HepG2 (cell line): ENCODE measurements around the gene C11orf71. TPM values are rescaled to one million over a fixed set of nuclear protein-coding genes. Genes with fewer than 3 reads are reported as not detected.
A peak's percentile ranks its signal among the peaks of the same experiment; 100 is the strongest.

Experiments
- ADNP ChIP-seq: sonication (generic); formaldehyde crosslinking; IDR thresholded peaks from 2 replicates; pipeline ENCODE4 v1.4.0; 2020; ENCODE audit warnings: missing genetic modification reagents
- FOXM1 ChIP-seq: sonication (generic); formaldehyde crosslinking; IDR thresholded peaks from 2 replicates; pipeline ENCODE4 v1.5.0; 2020; ENCODE audit warnings: missing genetic modification reagents
- KDM2A ChIP-seq: sonication (generic); formaldehyde crosslinking; IDR thresholded peaks from 2 replicates; pipeline ENCODE4 v1.4.0; 2020; ENCODE audit warnings: low read depth, missing genetic modification reagents, borderline replicate concordance
- MTA1 ChIP-seq: sonication (generic); formaldehyde crosslinking; IDR thresholded peaks from 2 replicates; pipeline ENCODE4 v1.4.0; 2020; ENCODE audit warnings: missing genetic modification reagents, mild to moderate bottlenecking, borderline replicate concordance
- MTA3 ChIP-seq: sonication (generic); formaldehyde crosslinking; IDR thresholded peaks from 2 replicates; pipeline ENCODE4 v1.4.0; 2020; ENCODE audit warnings: missing genetic modification reagents
- RARG ChIP-seq: sonication (generic); formaldehyde crosslinking; IDR thresholded peaks from 2 replicates; pipeline ENCODE4 v1.4.0; 2020; ENCODE audit warnings: low read depth, mild to moderate bottlenecking, missing genetic modification reagents
- SIN3A ChIP-seq: IDR thresholded peaks from 2 replicates; pipeline ENCODE4 v1.6.1; 2011; ENCODE audit warnings: low read depth, mild to moderate bottlenecking, control low read depth, low read length, borderline replicate concordance
- ZNF253 ChIP-seq: sonication (generic); formaldehyde crosslinking; IDR thresholded peaks from 2 replicates; pipeline ENCODE4 v1.8.0; 2022; ENCODE audit warnings: mild to moderate bottlenecking, missing genetic modification reagents, borderline replicate concordance
- ZNF326 ChIP-seq: sonication (generic); formaldehyde crosslinking; IDR thresholded peaks from 2 replicates; pipeline ENCODE4 v1.4.0; 2020; ENCODE audit warnings: missing genetic modification reagents, borderline replicate concordance
- ZNF7 ChIP-seq: IDR thresholded peaks from 2 replicates; pipeline ENCODE4 v1.6.1; 2016; ENCODE audit warnings: missing biosample characterization, missing genetic modification reagents
- ZNF775 ChIP-seq: sonication (generic); formaldehyde crosslinking; IDR thresholded peaks from 2 replicates; pipeline ENCODE4 v1.4.0; 2020; ENCODE audit warnings: missing genetic modification reagents, mild to moderate bottlenecking, moderate library complexity, borderline replicate concordance
- ZNF788 ChIP-seq: sonication (generic); formaldehyde crosslinking; IDR thresholded peaks from 2 replicates; pipeline ENCODE4 v1.5.0; 2020; ENCODE audit warnings: mild to moderate bottlenecking, missing genetic modification reagents, borderline replicate concordance
- polyA plus RNA-seq, 8 experiments: library from polyadenylated mRNA; depleted of rRNA in 3 of 8; stranded (reverse) in 7 of 8; unstranded in 1 of 8; fragments of >200 nt; fragmentation: Illumina TruSeq in 4 of 8; extraction: Trizol in 4 of 8; gene quantifications; 2 replicates each; pipeline versions ENCODE4 v1.2.1 to v1.2.3, GENCODE V29; 2011 to 2016; ENCODE audit warnings: low read depth in 4 of 8, missing spikeins in 1 of 8, mixed read lengths in 1 of 8; ENCODE audit not compliant: insufficient read depth in 1 of 8
- total RNA-seq, 5 experiments: library from RNA; depleted of rRNA; stranded (reverse); fragments of >200 nt; fragmentation: Illumina TruSeq; extraction: Trizol; gene quantifications; 2 replicates each; pipeline ENCODE4 v1.2.3, GENCODE V29; 2016; ENCODE audit warnings: low read depth in 1 of 5
- TF ChIP-seq, protein P1 (sequence below): sonication (generic); formaldehyde crosslinking; IDR thresholded peaks from 2 replicates; pipeline ENCODE4 v1.5.0; 2020; ENCODE audit warnings: missing genetic modification reagents
- TF ChIP-seq, protein P2 (sequence below): sonication (generic); formaldehyde crosslinking; IDR thresholded peaks from 2 replicates; pipeline ENCODE4 v1.5.0; 2020; ENCODE audit warnings: mild to moderate bottlenecking, missing genetic modification reagents
- TF ChIP-seq, protein P3 (sequence below): sonication (generic); formaldehyde crosslinking; IDR thresholded peaks from 2 replicates; pipeline ENCODE4 v1.8.0; 2022; ENCODE audit warnings: missing genetic modification reagents, mild to moderate bottlenecking, borderline replicate concordance
- TF ChIP-seq, protein P4 (sequence below): sonication (generic); formaldehyde crosslinking; conservative IDR thresholded peaks from 2 replicates; pipeline ENCODE4 v1.4.0; 2020; ENCODE audit warnings: missing genetic modification reagents
- TF ChIP-seq, protein P5 (sequence below): sonication (generic); formaldehyde crosslinking; IDR thresholded peaks from 2 replicates; pipeline ENCODE4 v1.5.1; 2020; ENCODE audit warnings: missing genetic modification reagents, mild to moderate bottlenecking, borderline replicate concordance
- TF ChIP-seq, protein P6 (sequence below): sonication (generic); formaldehyde crosslinking; IDR thresholded peaks from 2 replicates; pipeline ENCODE4 v1.4.0; 2020; ENCODE audit warnings: missing genetic modification reagents

The C11orf71 gene
- total and polyA plus RNA-seq, 2 of the 13 experiments (the other 11 are each of a cell fraction or from before 2014, with no cell fraction given) = 7.1 to 7.8 TPM

DNA sequence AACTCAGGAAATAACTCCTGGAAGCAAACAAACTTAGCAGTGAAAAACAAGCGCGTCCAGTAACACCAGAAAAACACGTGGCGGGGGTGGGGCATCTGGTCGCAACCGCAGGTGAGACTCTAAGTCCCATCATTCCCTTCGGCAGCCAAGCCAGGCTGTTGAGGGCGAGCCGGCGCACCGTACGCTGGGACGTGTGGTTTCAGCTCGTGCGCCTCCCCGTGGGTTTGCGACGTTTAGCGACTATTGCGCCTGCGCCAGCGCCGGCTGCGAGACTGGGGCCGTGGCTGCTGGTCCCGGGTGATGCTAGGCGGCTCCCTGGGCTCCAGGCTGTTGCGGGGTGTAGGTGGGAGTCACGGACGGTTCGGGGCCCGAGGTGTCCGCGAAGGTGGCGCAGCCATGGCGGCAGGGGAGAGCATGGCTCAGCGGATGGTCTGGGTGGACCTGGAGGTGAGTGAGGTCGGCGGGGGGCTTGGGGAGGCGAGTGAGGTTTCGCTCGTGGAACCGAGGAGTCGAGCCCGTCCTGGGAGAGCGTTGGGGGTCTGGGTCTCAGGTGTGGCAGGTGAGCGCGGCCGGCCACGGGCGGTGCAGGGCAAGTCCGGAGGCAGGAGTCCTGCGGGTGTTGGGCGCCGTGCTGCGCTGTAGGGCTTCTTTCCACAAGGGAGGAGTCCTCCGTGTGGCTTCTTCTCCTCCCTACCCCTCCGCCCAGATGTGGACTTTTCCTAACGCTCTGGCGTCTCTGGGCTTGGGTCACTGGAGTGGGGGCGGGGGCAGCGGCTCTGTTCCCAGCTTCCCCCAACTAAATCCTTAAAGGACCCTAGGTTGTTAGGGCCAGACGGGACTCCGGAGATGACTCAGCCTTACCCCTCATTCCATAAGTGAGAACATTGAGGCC is 39.2 kb upstream of the C11orf71 start, which contains the start of gene REXO2 (continued):
- TF ChIP-seq ZNF788 (CRISPR knock-in tag) (peak; percentile 88; the same call in 1 of the 2 replicates), MTA1 (CRISPR knock-in tag) (peak; percentile 86; the same call in 1 of the 2 replicates), SIN3A (peak; percentile 33; the same call in 1 of the 2 replicates), FOXM1 (no peak), MTA3 (no peak), KDM2A (CRISPR knock-in tag) (peak; percentile 81), ZNF326 (CRISPR knock-in tag) (no peak), ZNF253 (CRISPR knock-in tag) (0 out of 2 replicates have a peak, but pooled peaks have one; percentile 66), ZNF7 (no peak), RARG (CRISPR knock-in tag) (0 out of 2 replicates have a peak, but pooled peaks have one; percentile 74), ADNP (CRISPR knock-in tag) (no peak), ZNF775 (CRISPR knock-in tag) (no peak)
- TF ChIP-seq, protein P1, sequence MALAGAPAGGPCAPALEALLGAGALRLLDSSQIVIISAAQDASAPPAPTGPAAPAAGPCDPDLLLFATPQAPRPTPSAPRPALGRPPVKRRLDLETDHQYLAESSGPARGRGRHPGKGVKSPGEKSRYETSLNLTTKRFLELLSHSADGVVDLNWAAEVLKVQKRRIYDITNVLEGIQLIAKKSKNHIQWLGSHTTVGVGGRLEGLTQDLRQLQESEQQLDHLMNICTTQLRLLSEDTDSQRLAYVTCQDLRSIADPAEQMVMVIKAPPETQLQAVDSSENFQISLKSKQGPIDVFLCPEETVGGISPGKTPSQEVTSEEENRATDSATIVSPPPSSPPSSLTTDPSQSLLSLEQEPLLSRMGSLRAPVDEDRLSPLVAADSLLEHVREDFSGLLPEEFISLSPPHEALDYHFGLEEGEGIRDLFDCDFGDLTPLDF = no peak
- TF ChIP-seq, protein P2, sequence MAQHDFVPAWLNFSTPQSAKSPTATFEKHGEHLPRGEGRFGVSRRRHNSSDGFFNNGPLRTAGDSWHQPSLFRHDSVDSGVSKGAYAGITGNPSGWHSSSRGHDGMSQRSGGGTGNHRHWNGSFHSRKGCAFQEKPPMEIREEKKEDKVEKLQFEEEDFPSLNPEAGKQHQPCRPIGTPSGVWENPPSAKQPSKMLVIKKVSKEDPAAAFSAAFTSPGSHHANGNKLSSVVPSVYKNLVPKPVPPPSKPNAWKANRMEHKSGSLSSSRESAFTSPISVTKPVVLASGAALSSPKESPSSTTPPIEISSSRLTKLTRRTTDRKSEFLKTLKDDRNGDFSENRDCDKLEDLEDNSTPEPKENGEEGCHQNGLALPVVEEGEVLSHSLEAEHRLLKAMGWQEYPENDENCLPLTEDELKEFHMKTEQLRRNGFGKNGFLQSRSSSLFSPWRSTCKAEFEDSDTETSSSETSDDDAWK (CRISPR knock-in tag) = no peak
- TF ChIP-seq, protein P3, sequence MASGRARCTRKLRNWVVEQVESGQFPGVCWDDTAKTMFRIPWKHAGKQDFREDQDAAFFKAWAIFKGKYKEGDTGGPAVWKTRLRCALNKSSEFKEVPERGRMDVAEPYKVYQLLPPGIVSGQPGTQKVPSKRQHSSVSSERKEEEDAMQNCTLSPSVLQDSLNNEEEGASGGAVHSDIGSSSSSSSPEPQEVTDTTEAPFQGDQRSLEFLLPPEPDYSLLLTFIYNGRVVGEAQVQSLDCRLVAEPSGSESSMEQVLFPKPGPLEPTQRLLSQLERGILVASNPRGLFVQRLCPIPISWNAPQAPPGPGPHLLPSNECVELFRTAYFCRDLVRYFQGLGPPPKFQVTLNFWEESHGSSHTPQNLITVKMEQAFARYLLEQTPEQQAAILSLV (CRISPR knock-in tag) = 0 out of 2 replicates have a peak, but pooled peaks have one; percentile 48
- TF ChIP-seq, protein P4, sequence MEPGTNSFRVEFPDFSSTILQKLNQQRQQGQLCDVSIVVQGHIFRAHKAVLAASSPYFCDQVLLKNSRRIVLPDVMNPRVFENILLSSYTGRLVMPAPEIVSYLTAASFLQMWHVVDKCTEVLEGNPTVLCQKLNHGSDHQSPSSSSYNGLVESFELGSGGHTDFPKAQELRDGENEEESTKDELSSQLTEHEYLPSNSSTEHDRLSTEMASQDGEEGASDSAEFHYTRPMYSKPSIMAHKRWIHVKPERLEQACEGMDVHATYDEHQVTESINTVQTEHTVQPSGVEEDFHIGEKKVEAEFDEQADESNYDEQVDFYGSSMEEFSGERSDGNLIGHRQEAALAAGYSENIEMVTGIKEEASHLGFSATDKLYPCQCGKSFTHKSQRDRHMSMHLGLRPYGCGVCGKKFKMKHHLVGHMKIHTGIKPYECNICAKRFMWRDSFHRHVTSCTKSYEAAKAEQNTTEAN (CRISPR knock-in tag) = 0 out of 2 replicates have a peak, but pooled peaks have one; percentile 35
- TF ChIP-seq, protein P5, sequence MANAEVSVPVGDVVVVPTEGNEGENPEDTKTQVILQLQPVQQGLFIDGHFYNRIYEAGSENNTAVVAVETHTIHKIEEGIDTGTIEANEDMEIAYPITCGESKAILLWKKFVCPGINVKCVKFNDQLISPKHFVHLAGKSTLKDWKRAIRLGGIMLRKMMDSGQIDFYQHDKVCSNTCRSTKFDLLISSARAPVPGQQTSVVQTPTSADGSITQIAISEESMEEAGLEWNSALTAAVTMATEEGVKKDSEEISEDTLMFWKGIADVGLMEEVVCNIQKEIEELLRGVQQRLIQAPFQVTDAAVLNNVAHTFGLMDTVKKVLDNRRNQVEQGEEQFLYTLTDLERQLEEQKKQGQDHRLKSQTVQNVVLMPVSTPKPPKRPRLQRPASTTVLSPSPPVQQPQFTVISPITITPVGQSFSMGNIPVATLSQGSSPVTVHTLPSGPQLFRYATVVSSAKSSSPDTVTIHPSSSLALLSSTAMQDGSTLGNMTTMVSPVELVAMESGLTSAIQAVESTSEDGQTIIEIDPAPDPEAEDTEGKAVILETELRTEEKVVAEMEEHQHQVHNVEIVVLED (CRISPR knock-in tag) = peak; percentile 85
- TF ChIP-seq, protein P6, sequence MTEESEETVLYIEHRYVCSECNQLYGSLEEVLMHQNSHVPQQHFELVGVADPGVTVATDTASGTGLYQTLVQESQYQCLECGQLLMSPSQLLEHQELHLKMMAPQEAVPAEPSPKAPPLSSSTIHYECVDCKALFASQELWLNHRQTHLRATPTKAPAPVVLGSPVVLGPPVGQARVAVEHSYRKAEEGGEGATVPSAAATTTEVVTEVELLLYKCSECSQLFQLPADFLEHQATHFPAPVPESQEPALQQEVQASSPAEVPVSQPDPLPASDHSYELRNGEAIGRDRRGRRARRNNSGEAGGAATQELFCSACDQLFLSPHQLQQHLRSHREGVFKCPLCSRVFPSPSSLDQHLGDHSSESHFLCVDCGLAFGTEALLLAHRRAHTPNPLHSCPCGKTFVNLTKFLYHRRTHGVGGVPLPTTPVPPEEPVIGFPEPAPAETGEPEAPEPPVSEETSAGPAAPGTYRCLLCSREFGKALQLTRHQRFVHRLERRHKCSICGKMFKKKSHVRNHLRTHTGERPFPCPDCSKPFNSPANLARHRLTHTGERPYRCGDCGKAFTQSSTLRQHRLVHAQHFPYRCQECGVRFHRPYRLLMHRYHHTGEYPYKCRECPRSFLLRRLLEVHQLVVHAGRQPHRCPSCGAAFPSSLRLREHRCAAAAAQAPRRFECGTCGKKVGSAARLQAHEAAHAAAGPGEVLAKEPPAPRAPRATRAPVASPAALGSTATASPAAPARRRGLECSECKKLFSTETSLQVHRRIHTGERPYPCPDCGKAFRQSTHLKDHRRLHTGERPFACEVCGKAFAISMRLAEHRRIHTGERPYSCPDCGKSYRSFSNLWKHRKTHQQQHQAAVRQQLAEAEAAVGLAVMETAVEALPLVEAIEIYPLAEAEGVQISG = peak; percentile 77; the same call in 1 of the 2 replicates
